Esophagus squamous epithelium (tissue), 5 donors: ENCODE data around the gene FAM209B. TPM values are rescaled to one million over a fixed set of nuclear protein-coding genes. Genes with fewer than 3 reads are reported as not detected.
"Not testable (repeated sequence)": the region's sequence is repeated elsewhere in the genome, so short reads cannot be mapped to it uniquely, and the experiment has no call there.

Experiments
- DNase-seq: peaks from one replicate; lab custom pipeline; 2025; lab: John Stamatoyannopoulos, UW
- H3K27ac ChIP-seq, 4 donors: fragments of 200-600 bp; sonication (generic); one replicate each; pipeline ENCODE4 v1.5.1; 2016 to 2019; ENCODE audit warnings: mild to moderate bottlenecking in 1 of 4
- H3K27me3 ChIP-seq, 4 donors: fragments of 200-600 bp; sonication (generic); 1 replicate in 3 of 4; 2 replicates in 1 of 4; pipeline versions ENCODE4 v1.5.1 to v1.6.0; 2017 to 2021; ENCODE audit warnings: antibody characterized with exemption in 1 of 4
- H3K36me3 ChIP-seq, 3 donors: fragments of 200-600 bp; sonication (generic); one replicate each; pipeline ENCODE4 v1.5.1; 2016 to 2019
- H3K4me1 ChIP-seq, 3 donors: fragments of 200-600 bp; sonication (generic); one replicate each; pipeline ENCODE4 v1.5.1; 2017 to 2019
- H3K4me3 ChIP-seq, 4 donors: fragments of 200-600 bp; sonication (generic); 1 replicate in 3 of 4; 2 replicates in 1 of 4; pipeline ENCODE4 v1.5.1; 2016 to 2019; ENCODE audit warnings: mild to moderate bottlenecking in 2 of 4, moderate library complexity in 1 of 4
- H3K9me3 ChIP-seq, 3 donors: fragments of 200-600 bp; sonication (generic); one replicate each; pipeline ENCODE4 v1.5.1; 2016 to 2019
- CTCF ChIP-seq, 6 experiments: fragments of 450-650 bp in 4 of 6; fragments of 200-600 bp in 2 of 6; sonication (generic) in 2 of 6; IDR thresholded peaks; one replicate each; pipeline ENCODE4 v1.5.1; 2016 to 2019; ENCODE audit warnings: antibody characterized with exemption in 6 of 6, mild to moderate bottlenecking in 4 of 6, moderate library complexity in 4 of 6
- POLR2A ChIP-seq, 4 donors: fragments of 450-650 bp; IDR thresholded peaks; one replicate each; pipeline ENCODE4 v1.6.1; 2017; ENCODE audit warnings: antibody characterized with exemption in 4 of 4, mild to moderate bottlenecking in 4 of 4, moderate library complexity in 3 of 4
- WGBS, 2 donors: methylation state at CpG; one replicate each; pipeline ENCODE4 v1.1.5; 2018; 5-methylcytosine and 5-hydroxymethylcytosine counted together
- intact Hi-C: fragments of 100-400 bp; cut with DNase I; formaldehyde crosslinking; loops from one replicate; pipeline ENCODE4 v1.15.0; 2022
- total RNA-seq, 4 donors: library from RNA; depleted of rRNA; stranded (reverse); fragments of >200 nt; gene quantifications; one replicate each; pipeline ENCODE4 v1.1.0, GENCODE V29; 2016
- donor health status: DM: yes; HTN: yes; CAD: no.

FAM209B gene
- total RNA-seq, result not detected

GRCh38 chr20:56532946-56533345, at the start of gene FAM209B:
TSS of gene FAM209B (plus strand) at chr20:56533246. CDS start at chr20:56533342, 96 bp downstream.
- H3K4me1 ChIP-seq, H3K9me3 ChIP-seq, H3K4me3 ChIP-seq, H3K36me3 ChIP-seq, intact Hi-C loops, H3K27ac ChIP-seq, DNase-seq, H3K27me3 ChIP-seq: not testable (repeated sequence)
- WGBS, 2 donors, result 80% methylated on average over 9 of the region's 9 CpGs; no CpG with 5 or more reads in 1 of the 2 donors

GRCh38 chr20:56483970-56484369, 49.1 kb upstream of the FAM209B start:
- DNase-seq, result no peak
- Histone ChIP-seq H3K9me3 (no peaks in the 10 kb centered on the region), H3K27ac (no peak overlapping the region), H3K36me3 (peaks cover 8 to 100% (median 31%) of the 10 kb centered on the region in 3 donors), H3K27me3 (no peaks in the 10 kb centered on the region), H3K4me3 (no peak overlapping the region), H3K4me1 (no peaks in the 10 kb centered on the region)
- 78 to 81% methylated on average over 4 to 7 of the region's 7 CpGs for WGBS, 2 donors
- intact Hi-C loops, result no loop called here
- TF ChIP-seq CTCF (IDR thresholded peaks at IDR 0.05) (no peak), POLR2A (IDR thresholded peaks at IDR 0.05) (no peak)

- intact Hi-C loops, result no loop called here
- WGBS, 2 donors, result 85 to 91% methylated on average over 11 of the region's 11 CpGs
- H3K27ac ChIP-seq, result no peak overlapping the region
- H3K4me1 ChIP-seq, result no peaks in the 10 kb centered on the region
- TF ChIP-seq CTCF (IDR thresholded peaks at IDR 0.05) (no peak), POLR2A (IDR thresholded peaks at IDR 0.05) (no peak)
- H3K27me3 ChIP-seq, result no peaks in the 10 kb centered on the region
- H3K36me3 ChIP-seq, result peaks cover 8 to 100% (median 22%) of the 10 kb centered on the region in 3 donors
- H3K4me3 ChIP-seq, result no peak overlapping the region
- DNase-seq, result no peak
- no peaks in the 10 kb centered on the region for H3K9me3 ChIP-seq
Measured at GRCh38 chr20:56487216-56487615, 45.8 kb upstream of the FAM209B start.

GRCh38 chr20:56488566-56488965, 44.5 kb upstream of the FAM209B start:
- DNase-seq, result no peak
- Histone ChIP-seq H3K4me3 (no peak overlapping the region), H3K27me3 (no peaks in the 10 kb centered on the region), H3K27ac (no peak overlapping the region), H3K9me3 (no peaks in the 10 kb centered on the region), H3K4me1 (no peaks in the 10 kb centered on the region), H3K36me3 (peaks cover 8 to 99% (median 22%) of the 10 kb centered on the region in 3 donors)
- intact Hi-C loops, result no loop called here
- 92 to 96% methylated on average over 5 of the region's 5 CpGs for WGBS, 2 donors
- TF ChIP-seq POLR2A (IDR thresholded peaks at IDR 0.05), result no peak
- no peak for TF ChIP-seq CTCF (IDR thresholded peaks at IDR 0.05)

- Histone ChIP-seq H3K9me3 (no peaks in the 10 kb centered on the region), H3K4me3 (no peak overlapping the region), H3K4me1 (no peaks in the 10 kb centered on the region), H3K36me3 (peaks cover 6 to 64% (median 7%) of the 10 kb centered on the region in 3 donors), H3K27me3 (no peaks in the 10 kb centered on the region), H3K27ac (no peak overlapping the region)
- no peak for DNase-seq
- 97 to 100% methylated on average over 1 of the region's 1 CpG for WGBS, 2 donors
- TF ChIP-seq CTCF (IDR thresholded peaks at IDR 0.05), result no peak
- TF ChIP-seq POLR2A (IDR thresholded peaks at IDR 0.05), result no peak
- intact Hi-C loops, result no loop called here
Measured at GRCh38 chr20:56501116-56501515, 31.9 kb upstream of the FAM209B start.

GRCh38 chr20:56503916-56504315, 29.1 kb upstream of the FAM209B start:
- Histone ChIP-seq H3K27me3 (no peaks in the 10 kb centered on the region), H3K27ac (no peak overlapping the region), H3K4me1 (no peaks in the 10 kb centered on the region), H3K9me3 (no peaks in the 10 kb centered on the region), H3K36me3 (peaks cover 0 to 42% (median 0%) of the 10 kb centered on the region in 3 donors), H3K4me3 (no peak overlapping the region)
- intact Hi-C loops, result no loop called here
- DNase-seq, result no peak
- WGBS, 2 donors, result 85 to 93% methylated on average over 4 to 8 of the region's 8 CpGs
- TF ChIP-seq CTCF (IDR thresholded peaks at IDR 0.05) (no peak), POLR2A (IDR thresholded peaks at IDR 0.05) (no peak)
